ACC112 (cell line): Measurements from ENCODE around the gene TMEM271.
"Not testable (repeated sequence)": the region's sequence is repeated elsewhere in the genome, so short reads cannot be mapped to it uniquely, and the experiment has no call there.

Experiments
- H2AFZ ChIP-seq: fragments of 200-600 bp; sonication (generic); one replicate; pipeline ENCODE4 v1.6.0; 2017; ENCODE audit warnings: antibody characterized with exemption, low read length; ENCODE audit not compliant: unreplicated experiment
- H3K27ac ChIP-seq: fragments of 200-600 bp; sonication (generic); 2 replicates; pipeline ENCODE4 v1.5.1; 2014; ENCODE audit warnings: low read depth, mild to moderate bottlenecking, antibody characterized with exemption, low read length, moderate library complexity
- H3K27me3 ChIP-seq: fragments of 200-600 bp; sonication (generic); 2 replicates; pipeline ENCODE4 v1.6.1; 2014; ENCODE audit warnings: mild to moderate bottlenecking, antibody characterized with exemption, low read length, moderate library complexity, mixed read lengths; ENCODE audit not compliant: insufficient read depth
- H3K36me3 ChIP-seq: fragments of 200-600 bp; sonication (generic); 2 replicates; pipeline ENCODE4 v1.6.1; 2016; ENCODE audit warnings: mild to moderate bottlenecking, antibody characterized with exemption, low read length, moderate library complexity, mixed read lengths; ENCODE audit not compliant: insufficient read depth
- H3K4me1 ChIP-seq: fragments of 200-600 bp; sonication (generic); one replicate; pipeline ENCODE4 v1.6.1; 2016; ENCODE audit warnings: low read length, mixed read lengths; ENCODE audit not compliant: insufficient read depth, unreplicated experiment, control insufficient read depth
- H3K4me3 ChIP-seq: fragments of 200-600 bp; sonication (generic); 2 replicates; pipeline ENCODE4 v1.5.1; 2014; ENCODE audit warnings: mild to moderate bottlenecking, low read depth, low read length
- H3K79me2 ChIP-seq: fragments of 200-600 bp; sonication (generic); one replicate; pipeline ENCODE4 v1.6.0; 2016; ENCODE audit warnings: low read length; ENCODE audit not compliant: control insufficient read depth, unreplicated experiment, insufficient read depth

Gene TMEM271

DNA sequence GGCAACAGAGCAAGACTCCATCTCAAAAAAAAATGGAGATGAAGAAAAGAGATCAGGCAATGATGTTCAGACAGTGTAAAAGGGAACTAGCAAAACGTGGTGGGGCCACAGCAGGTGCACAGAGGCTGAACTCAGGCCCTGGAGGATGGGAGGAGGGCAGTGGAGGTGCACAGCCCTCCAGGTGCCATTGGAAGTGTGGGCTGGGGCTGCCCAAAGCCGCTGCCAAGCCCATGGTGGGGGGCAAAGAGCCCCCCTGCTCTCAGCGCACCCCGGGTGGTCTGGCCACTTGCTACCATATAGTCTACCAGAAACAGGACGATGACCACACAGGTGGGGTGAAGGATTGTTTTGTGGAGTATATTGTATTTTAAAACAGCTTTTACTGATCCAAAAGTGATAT, 7.1 kb downstream of the TMEM271 start:
- no peaks in the 10 kb centered on the region for H3K4me1 ChIP-seq
- no peaks in the 10 kb centered on the region for H3K36me3 ChIP-seq
- peaks cover 51% of the 10 kb centered on the region for H3K27me3 ChIP-seq
- H3K27ac ChIP-seq = no peak overlapping the region
- H2AFZ ChIP-seq = no peak overlapping the region
- H3K4me3 ChIP-seq = no peak overlapping the region
- H3K79me2 ChIP-seq = no peaks in the 10 kb centered on the region

DNA sequence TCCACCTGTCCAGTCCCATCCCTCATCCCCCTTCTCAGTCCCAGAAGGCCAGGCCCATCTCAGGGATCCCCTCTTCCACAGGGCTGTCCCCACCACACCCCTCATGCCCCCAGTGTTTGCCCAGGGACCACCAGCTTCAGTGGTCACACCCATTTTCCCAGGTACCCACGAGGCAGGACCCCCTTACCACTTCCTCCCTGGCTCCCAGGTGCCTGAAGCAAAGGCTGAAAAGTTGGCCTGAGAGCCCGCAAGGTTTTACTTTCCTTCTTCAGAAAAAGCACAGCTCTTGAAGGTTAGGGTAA, 7.8 kb downstream of the TMEM271 start:
- H3K27me3 ChIP-seq = peaks cover 44% of the 10 kb centered on the region
- H3K4me3 ChIP-seq = no peak overlapping the region
- H3K79me2 ChIP-seq = no peaks in the 10 kb centered on the region
- H3K27ac ChIP-seq = no peak overlapping the region
- H3K4me1 ChIP-seq = no peaks in the 10 kb centered on the region
- no peak overlapping the region for H2AFZ ChIP-seq
- no peaks in the 10 kb centered on the region for H3K36me3 ChIP-seq

DNA sequence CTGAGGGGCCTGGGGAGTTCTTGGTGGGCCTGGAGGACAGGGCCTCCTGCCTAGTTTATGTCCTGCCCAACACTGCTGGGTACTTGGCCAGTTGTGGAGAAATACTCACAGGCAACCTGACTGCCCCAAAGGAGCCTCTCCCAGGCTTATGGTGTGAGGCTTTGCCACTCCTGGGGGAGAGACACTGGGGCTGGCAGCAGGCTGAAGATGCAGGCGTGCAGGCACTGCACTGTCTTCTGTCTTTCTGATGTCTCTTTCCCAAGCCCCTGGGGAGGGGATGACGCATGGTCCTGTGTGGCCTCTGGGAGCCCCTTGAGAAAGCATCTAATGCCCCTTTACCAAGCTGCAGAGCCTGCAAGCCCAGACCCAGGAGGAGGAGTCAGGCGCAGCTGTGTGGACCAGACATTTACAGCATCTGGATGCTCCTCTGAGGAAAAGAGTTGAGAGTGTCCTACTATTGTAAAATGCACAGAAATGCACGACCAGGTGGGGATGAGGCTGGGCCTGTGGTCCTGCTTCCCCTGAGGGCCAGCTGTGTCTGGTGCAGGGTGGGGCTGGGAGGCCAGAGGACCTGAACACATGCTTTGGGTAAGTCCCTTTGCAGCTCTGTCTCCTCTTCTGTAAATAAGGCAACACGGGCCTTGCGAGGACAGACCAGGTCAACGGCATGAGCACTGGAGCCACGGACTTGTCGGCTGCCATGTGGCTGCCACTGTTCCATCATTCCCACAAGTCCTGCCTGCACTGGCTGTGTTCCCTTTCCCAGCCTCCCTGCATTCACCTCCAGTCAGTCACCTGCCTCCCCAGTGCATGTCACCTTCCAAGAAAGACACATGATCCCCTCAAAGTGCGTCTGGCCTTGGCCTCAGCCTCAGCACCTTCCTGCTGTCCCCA, 8.4 kb downstream of the TMEM271 start:
- Histone ChIP-seq H3K4me3 (no peak overlapping the region), H2AFZ (no peak overlapping the region), H3K27ac (no peak overlapping the region)

DNA sequence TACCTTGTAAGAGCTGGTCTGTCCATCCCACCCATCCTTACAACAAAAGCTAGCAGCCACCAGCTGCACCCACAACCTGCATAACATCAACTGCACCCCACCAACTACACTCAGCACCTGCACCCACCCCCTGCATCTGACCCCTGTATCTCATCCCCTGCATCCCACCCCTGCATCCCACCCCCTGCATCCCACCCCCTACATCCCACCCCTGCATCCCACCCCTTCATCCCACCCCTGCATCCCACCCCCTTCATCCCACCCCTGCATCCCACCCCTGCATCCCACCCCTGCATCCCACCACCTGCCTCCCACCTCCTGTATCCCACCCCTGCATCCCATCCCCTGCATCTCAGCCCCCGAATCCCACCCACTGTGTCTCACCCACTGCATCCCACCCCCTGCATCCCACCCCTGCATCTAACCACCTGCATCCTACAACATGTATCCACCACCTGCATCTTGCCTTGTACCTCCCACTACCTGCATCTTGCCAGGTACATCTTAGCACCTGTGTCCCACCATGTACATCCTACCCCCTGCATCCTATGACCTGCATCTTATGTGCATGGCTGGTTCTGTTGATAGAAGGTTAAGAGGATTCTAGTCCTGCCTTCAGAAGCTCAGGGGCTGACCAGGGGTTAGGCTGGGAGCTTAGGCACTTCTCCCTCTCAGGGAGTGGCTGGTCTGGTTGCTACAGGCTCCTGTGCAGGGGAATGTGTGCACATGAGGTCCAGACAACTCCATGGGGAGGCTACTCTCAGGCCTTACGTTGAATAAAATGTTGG, 9.4 kb downstream of the TMEM271 start:
- H3K4me3 ChIP-seq = no peak overlapping the region
- H3K4me1 ChIP-seq = no peaks in the 10 kb centered on the region
- H3K79me2 ChIP-seq = no peaks in the 10 kb centered on the region
- H3K36me3 ChIP-seq = no peaks in the 10 kb centered on the region
- H2AFZ ChIP-seq = no peak overlapping the region
- H3K27me3 ChIP-seq = peaks cover 28% of the 10 kb centered on the region
- no peak overlapping the region for H3K27ac ChIP-seq

More for the DNA sequence above, 8.4 kb downstream of the TMEM271 start:
- Histone ChIP-seq H3K27me3 (peaks cover 38% of the 10 kb centered on the region), H3K4me1 (no peaks in the 10 kb centered on the region), H3K36me3 (no peaks in the 10 kb centered on the region), H3K79me2 (no peaks in the 10 kb centered on the region)

DNA sequence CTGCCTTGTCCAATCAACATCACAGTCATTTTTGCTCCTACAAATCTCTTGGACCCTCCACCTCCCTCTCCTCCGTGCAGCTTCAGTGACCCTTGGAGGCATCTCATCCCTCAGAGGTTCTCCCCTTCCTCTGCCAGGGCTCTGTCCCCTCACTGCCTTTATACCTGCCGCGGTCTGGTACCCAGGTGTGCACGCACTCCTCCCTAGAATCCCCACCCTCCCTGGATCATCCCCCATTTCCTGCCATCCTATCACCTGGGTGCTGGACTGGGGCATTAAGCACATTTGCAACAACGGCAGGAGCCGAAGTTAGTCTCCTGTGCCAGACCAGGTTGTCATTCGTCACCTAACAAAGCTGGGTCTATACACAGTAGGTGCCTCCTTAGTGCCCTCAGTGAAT, 10.1 kb downstream of the TMEM271 start:
- Histone ChIP-seq H3K27me3 (peaks cover 22% of the 10 kb centered on the region), H3K4me1 (no peaks in the 10 kb centered on the region), H2AFZ (no peak overlapping the region), H3K36me3 (no peaks in the 10 kb centered on the region), H3K79me2 (no peaks in the 10 kb centered on the region), H3K4me3 (no peak overlapping the region), H3K27ac (no peak overlapping the region)

DNA sequence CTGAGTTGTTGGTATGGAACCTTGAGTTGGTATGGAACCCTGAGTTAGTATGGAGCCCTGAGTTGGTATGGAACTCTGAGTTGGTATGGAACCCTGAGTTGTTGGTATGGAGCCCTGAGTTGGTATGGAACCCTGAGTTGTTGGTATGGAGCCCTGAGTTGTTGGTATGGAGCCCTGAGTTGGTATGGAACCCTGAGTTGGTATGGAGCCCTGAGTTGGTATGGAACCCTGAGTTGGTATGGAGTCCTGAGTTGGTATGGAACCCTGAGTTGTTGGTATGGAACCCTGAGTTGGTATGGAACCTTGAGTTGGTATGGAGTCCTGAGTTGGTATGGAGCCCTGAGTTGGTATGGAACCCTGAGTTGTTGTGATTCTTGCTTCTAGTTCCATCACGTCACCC, 10.5 kb downstream of the TMEM271 start:
- not testable (repeated sequence) for H3K79me2 ChIP-seq, H3K4me3 ChIP-seq, H3K36me3 ChIP-seq, H2AFZ ChIP-seq, H3K4me1 ChIP-seq, H3K27ac ChIP-seq
- H3K27me3 ChIP-seq = peaks cover 19% of the 10 kb centered on the region

DNA sequence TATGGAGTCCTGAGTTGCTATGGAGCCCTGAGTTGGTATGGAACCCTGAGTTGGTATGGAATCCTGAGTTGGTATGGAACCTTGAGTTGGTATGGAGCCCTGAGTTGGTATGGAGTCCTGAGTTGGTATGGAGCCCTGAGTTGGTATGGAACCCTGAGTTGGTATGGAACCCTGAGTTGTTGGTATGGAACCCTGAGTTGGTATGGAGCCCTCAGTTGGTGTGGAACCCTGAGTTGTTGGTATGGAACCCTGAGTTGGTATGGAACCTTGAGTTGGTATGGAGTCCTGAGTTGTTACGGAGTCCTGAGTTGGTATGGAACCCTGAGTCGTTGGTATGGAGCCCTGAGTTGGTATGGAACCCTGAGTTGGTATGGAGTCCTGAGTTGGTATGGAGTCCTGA, 13.6 kb downstream of the TMEM271 start:
- not testable (repeated sequence) for H3K27me3 ChIP-seq, H2AFZ ChIP-seq, H3K4me1 ChIP-seq, H3K4me3 ChIP-seq, H3K27ac ChIP-seq, H3K79me2 ChIP-seq, H3K36me3 ChIP-seq

DNA sequence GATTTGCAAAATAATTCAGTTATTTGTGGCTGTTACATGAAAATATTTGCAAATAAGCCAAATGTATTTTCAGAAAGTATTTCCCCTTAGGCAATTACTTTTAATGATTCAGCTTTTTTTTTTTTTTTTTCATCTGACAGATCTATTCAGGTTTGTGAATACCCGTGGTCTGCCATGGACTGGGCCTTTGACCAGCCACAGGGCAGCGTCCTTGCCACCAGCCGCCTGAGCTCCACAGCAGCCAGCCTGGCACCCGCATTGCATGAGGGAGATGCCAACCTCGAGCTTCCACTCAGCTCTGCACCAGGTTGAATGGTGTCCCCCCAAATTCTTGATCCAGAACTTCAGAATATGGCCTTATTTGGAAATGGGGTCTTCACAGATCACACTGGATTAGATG, 14.7 kb downstream of the TMEM271 start:
- no peaks in the 10 kb centered on the region for H3K36me3 ChIP-seq
- no peaks in the 10 kb centered on the region for H3K79me2 ChIP-seq
- H3K4me3 ChIP-seq = no peak overlapping the region
- no peaks in the 10 kb centered on the region for H3K4me1 ChIP-seq
- H2AFZ ChIP-seq = no peak overlapping the region
- H3K27me3 ChIP-seq = peaks cover 9% of the 10 kb centered on the region; the same call in 1 of the 2 replicates
- no peak overlapping the region for H3K27ac ChIP-seq

DNA sequence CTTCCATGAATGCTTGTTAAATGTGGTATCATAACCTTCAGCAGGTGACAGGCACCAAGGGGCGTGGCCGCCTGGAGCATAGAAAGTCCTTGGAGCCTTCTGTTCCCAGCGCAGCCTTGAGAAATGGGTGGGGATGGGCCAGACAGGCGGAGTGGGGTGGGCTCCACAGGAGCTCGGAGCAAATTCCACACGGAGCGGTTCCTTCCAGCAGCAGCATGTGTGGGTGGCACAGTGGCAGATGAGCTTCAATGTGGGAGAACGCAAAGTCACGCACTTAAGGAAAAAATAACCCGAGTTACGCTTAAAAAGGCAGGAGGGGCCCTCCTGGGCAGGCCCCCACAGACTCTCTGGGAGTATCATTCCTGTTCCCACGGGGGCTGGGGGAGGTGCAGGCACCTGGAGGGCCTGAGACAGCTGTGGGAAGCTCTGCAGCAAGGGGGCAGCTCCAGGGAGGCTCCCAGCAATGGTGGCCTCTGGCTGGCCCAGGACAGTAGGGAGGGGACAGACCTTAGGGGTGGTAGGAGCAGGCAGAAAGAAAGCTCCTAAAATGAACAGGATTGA, 15.3 kb downstream of the TMEM271 start:
- H2AFZ ChIP-seq = no peak overlapping the region
- H3K27ac ChIP-seq = no peak overlapping the region
- H3K27me3 ChIP-seq = peaks cover 9% of the 10 kb centered on the region; the same call in 1 of the 2 replicates
- no peaks in the 10 kb centered on the region for H3K4me1 ChIP-seq
- no peaks in the 10 kb centered on the region for H3K79me2 ChIP-seq
- no peak overlapping the region for H3K4me3 ChIP-seq
- H3K36me3 ChIP-seq = no peaks in the 10 kb centered on the region

DNA sequence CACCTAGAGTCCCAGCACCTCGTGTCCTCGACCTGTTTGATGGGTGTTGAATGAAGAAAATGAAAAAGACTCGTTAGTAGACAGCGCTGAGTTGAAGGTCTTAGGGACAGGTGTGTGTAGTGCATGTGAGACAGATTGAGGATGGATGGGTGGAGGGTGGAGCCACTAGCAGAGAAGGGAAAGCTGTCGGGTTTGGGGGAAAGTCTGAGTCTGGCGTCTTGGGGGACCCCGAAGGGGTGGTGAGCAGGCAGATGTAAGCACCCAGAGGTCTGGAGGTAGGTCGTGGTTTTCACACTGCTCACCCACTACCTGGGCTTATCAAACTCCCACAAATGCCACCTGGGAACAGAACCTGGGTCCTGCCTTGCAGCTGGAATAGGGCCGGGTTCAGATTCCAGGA, 16.0 kb downstream of the TMEM271 start:
- H3K27ac ChIP-seq = no peak overlapping the region
- H3K4me3 ChIP-seq = no peak overlapping the region
- no peaks in the 10 kb centered on the region for H3K36me3 ChIP-seq
- no peaks in the 10 kb centered on the region for H3K79me2 ChIP-seq
- H3K27me3 ChIP-seq = peaks cover 9% of the 10 kb centered on the region; the same call in 1 of the 2 replicates
- no peaks in the 10 kb centered on the region for H3K4me1 ChIP-seq
- H2AFZ ChIP-seq = no peak overlapping the region
